ENCODE data around the gene ZNF668.
"Not testable (repeated sequence)": the region's sequence is repeated elsewhere in the genome, so short reads cannot be mapped to it uniquely, and the experiment has no call there.

Gene ZNF668

GRCh38 chr16:31108035-31108793, 34.2 kb upstream of the ZNF668 start, which contains the start of gene BCKDK:
TSS of gene BCKDK (plus strand) at chr16:31108386. CDS start at chr16:31109224, 838 bp downstream.
- peak; percentile 69 for DNase-seq (ENCODE audit: low read depth)
- no peak for TF ChIP-seq CTCF (IDR thresholded peaks at IDR 0.05; ENCODE audit: insufficient read depth, low read depth, low read length, missing control alignments)
- peak within 1 kb of the TSS; percentile 73 for H3K4me3 ChIP-seq (ENCODE audit: low read length)

GRCh38 chr16:31107465-31107867, 33.4 kb upstream of the ZNF668 start:
- TF ChIP-seq CTCF (IDR thresholded peaks at IDR 0.05; ENCODE audit: insufficient read depth, low read depth, low read length, missing control alignments): no peak
- DNase-seq (ENCODE audit: low read depth): no peak
- no peak overlapping the region for H3K4me3 ChIP-seq (ENCODE audit: low read length)

- TF ChIP-seq CTCF (IDR thresholded peaks at IDR 0.05; ENCODE audit: insufficient read depth, low read depth, low read length, missing control alignments): no peak
- no peak overlapping the region for H3K4me3 ChIP-seq (ENCODE audit: low read length)
- DNase-seq (ENCODE audit: low read depth): no peak
Observed at GRCh38 chr16:31106509-31107464, 32.7 kb upstream of the ZNF668 start.

- no peak overlapping the region for H3K4me3 ChIP-seq (ENCODE audit: low read length)
- TF ChIP-seq CTCF (IDR thresholded peaks at IDR 0.05; ENCODE audit: insufficient read depth, low read depth, low read length, missing control alignments): peak; percentile 68
- DNase-seq (ENCODE audit: low read depth): peak; percentile 44
Observed at GRCh38 chr16:31105677-31106213, 31.7 kb upstream of the ZNF668 start.

- not testable (repeated sequence) for DNase-seq (ENCODE audit: low read depth); H3K4me3 ChIP-seq (ENCODE audit: low read length)
Observed at GRCh38 chr16:31100876-31101641, 27.0 kb upstream of the ZNF668 start.

GRCh38 chr16:31099860-31100638, 26.0 kb upstream of the ZNF668 start:
- no peak overlapping the region for H3K4me3 ChIP-seq (ENCODE audit: low read length)
- DNase-seq (ENCODE audit: low read depth): peak; percentile 36
- TF ChIP-seq CTCF (IDR thresholded peaks at IDR 0.05; ENCODE audit: insufficient read depth, low read depth, low read length, missing control alignments): no peak
